GM18951 (cell line): ENCODE measurements around the gene NPHP4.

ENCODE experiments used
- POLR2A ChIP-seq: IDR thresholded peaks from 4 replicates; pipeline ENCODE4 v1.6.1; 2011; ENCODE audit warnings: mild to moderate bottlenecking; ENCODE audit not compliant: insufficient read length, insufficient read depth; ENCODE audit errors: extremely low read depth
- in situ Hi-C: fragments of 300-500 bp; cut with MboI; formaldehyde crosslinking; loops from one replicate; pipeline ENCODE4 v1.12.0; 2022; ENCODE audit warnings: low sequenced_read_pairs, mixed read lengths, inconsistent platforms; ENCODE audit not compliant: unreplicated experiment

The NPHP4 gene

GRCh38 chr1:5983361-5984103 lies 8.7 kb downstream of the NPHP4 start:
- in situ Hi-C loops, result no loop called here
- no peak for TF ChIP-seq POLR2A

- TF ChIP-seq POLR2A, result no peak
- in situ Hi-C loops, result no loop called here
Measured at GRCh38 chr1:5982868-5983267, 9.4 kb downstream of the NPHP4 start.

- in situ Hi-C loops, result no loop called here
- no peak for TF ChIP-seq POLR2A
Measured at GRCh38 chr1:5982276-5982675, 9.9 kb downstream of the NPHP4 start.

- in situ Hi-C loops, result no loop called here
- no peak for TF ChIP-seq POLR2A
Measured at GRCh38 chr1:5981009-5981380, 11.2 kb downstream of the NPHP4 start.

GRCh38 chr1:5980314-5981008 lies 11.8 kb downstream of the NPHP4 start:
- in situ Hi-C loops, result no loop called here

GRCh38 chr1:5979536-5980313 lies 12.5 kb downstream of the NPHP4 start:
- in situ Hi-C loops, result no loop called here
- TF ChIP-seq POLR2A, result no peak

More at GRCh38 chr1:5980314-5981008, 11.8 kb downstream of the NPHP4 start:
- TF ChIP-seq POLR2A, result no peak

GRCh38 chr1:5978452-5978851 lies 13.8 kb downstream of the NPHP4 start:
- no peak for TF ChIP-seq POLR2A
- in situ Hi-C loops, result no loop called here

GRCh38 chr1:5977494-5978444 lies 14.5 kb downstream of the NPHP4 start:
- in situ Hi-C loops, result no loop called here
- TF ChIP-seq POLR2A, result no peak

- TF ChIP-seq POLR2A, result no peak
- in situ Hi-C loops, result no loop called here
Measured at GRCh38 chr1:5976726-5977493, 15.3 kb downstream of the NPHP4 start.

GRCh38 chr1:5976231-5976630 lies 16.0 kb downstream of the NPHP4 start:
- no peak for TF ChIP-seq POLR2A

GRCh38 chr1:5975133-5975880 lies 16.9 kb downstream of the NPHP4 start:
- in situ Hi-C loops, result no loop called here

More at GRCh38 chr1:5976231-5976630, 16.0 kb downstream of the NPHP4 start:
- in situ Hi-C loops, result no loop called here

More at GRCh38 chr1:5975133-5975880, 16.9 kb downstream of the NPHP4 start:
- TF ChIP-seq POLR2A, result no peak
